Neural cell (in vitro differentiated cells): ENCODE measurements around the gene FHL2.

Experiments used
- EP300 ChIP-seq: fragments of 450-650 bp; conservative IDR thresholded peaks from 2 replicates; pipeline ENCODE4 v1.6.1; 2014; ENCODE audit warnings: antibody characterized with exemption, mild to moderate bottlenecking, moderate library complexity; ENCODE audit not compliant: poor library complexity, severe bottlenecking
- EZH2 ChIP-seq: fragments of 200-600, 300-800 bp; shearing (Covaris generic), sonication (generic); IDR thresholded peaks from 2 replicates; pipeline ENCODE4 v1.6.1; 2014; ENCODE audit warnings: antibody characterized with exemption, low read length, borderline replicate concordance, mild to moderate bottlenecking; ENCODE audit not compliant: insufficient read depth, poor library complexity, severe bottlenecking
- RAD21 ChIP-seq: fragments of 450-650 bp; conservative IDR thresholded peaks from 2 replicates; pipeline ENCODE4 v1.6.1; 2014; ENCODE audit warnings: antibody characterized with exemption, mild to moderate bottlenecking, moderate library complexity
- TF ChIP-seq, protein P1 (sequence below): fragments of 450-650 bp; IDR thresholded peaks from 2 replicates; pipeline ENCODE4 v1.5.1; 2014; ENCODE audit warnings: antibody characterized with exemption, mild to moderate bottlenecking, moderate library complexity; ENCODE audit not compliant: poor library complexity, severe bottlenecking

DNA sequence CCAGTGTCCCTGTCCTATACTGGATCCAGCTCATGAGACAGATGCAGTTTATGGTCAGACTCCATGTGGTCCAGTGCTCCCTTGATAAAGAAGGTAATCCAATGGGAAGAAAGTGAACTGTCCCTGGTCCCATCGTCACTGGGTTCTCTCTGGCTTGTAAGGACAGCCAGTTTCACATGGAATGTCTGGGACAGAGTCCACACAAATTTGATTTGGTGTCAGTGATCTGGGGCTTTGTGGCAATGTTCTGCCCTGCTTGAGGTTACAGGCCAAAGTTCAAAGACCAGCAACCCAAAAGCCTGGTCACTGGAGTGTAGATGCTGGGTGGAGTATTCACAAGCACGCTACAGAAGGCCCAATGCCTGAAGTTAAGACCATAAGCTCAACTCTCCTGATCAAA, 22.2 kb upstream of the FHL2 start:
- TF ChIP-seq, protein P1, sequence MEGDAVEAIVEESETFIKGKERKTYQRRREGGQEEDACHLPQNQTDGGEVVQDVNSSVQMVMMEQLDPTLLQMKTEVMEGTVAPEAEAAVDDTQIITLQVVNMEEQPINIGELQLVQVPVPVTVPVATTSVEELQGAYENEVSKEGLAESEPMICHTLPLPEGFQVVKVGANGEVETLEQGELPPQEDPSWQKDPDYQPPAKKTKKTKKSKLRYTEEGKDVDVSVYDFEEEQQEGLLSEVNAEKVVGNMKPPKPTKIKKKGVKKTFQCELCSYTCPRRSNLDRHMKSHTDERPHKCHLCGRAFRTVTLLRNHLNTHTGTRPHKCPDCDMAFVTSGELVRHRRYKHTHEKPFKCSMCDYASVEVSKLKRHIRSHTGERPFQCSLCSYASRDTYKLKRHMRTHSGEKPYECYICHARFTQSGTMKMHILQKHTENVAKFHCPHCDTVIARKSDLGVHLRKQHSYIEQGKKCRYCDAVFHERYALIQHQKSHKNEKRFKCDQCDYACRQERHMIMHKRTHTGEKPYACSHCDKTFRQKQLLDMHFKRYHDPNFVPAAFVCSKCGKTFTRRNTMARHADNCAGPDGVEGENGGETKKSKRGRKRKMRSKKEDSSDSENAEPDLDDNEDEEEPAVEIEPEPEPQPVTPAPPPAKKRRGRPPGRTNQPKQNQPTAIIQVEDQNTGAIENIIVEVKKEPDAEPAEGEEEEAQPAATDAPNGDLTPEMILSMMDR = no peak
- TF ChIP-seq RAD21 = no peak
- TF ChIP-seq EZH2 = no peak
- no peak for TF ChIP-seq EP300
